MCF 10A (cell line): Measurements from ENCODE around the gene FBN1. TPM values are rescaled to one million over a fixed set of nuclear protein-coding genes. Genes with fewer than 3 reads are reported as not detected.
A peak's percentile ranks its signal among the peaks of the same experiment; 100 is the strongest.

ENCODE experiments used
- BruUV-seq: library from RNA; stranded (reverse); fragments of 400-500 nt; replicated peaks from 2 replicates; lab custom pipeline; 2021; lab: Mats Ljungman, UMichigan
- CTCF ChIA-PET: fragments of 300-600 bp; sonication (Branson Sonifier 250); formaldehyde crosslinking; extraction: SDS; loops from one replicate; lab custom pipeline; 2021; ENCODE audit warnings: antibody characterized with exemption, inconsistent platforms; lab: Yijun Ruan, JAX
- POLR2A ChIA-PET: fragments of 300-600, 350-650 bp; sonication (Branson Sonifier 250); formaldehyde crosslinking; extraction: SDS; loops from one replicate; lab custom pipeline; 2020; ENCODE audit warnings: antibody characterized with exemption, inconsistent platforms; lab: Yijun Ruan, JAX
- DNase-seq: peaks from one replicate; pipeline ENCODE4 v3.0.0-alpha.2; 2018; ENCODE audit not compliant: unreplicated experiment
- H3K27ac Mint-ChIP-seq: one replicate; pipeline ENCODE4 v1.8.0; 2022; ENCODE audit warnings: mild to moderate bottlenecking, low read depth, mixed read lengths; ENCODE audit not compliant: unreplicated experiment
- H3K27me3 Mint-ChIP-seq: one replicate; pipeline ENCODE4 v1.8.0; 2022; ENCODE audit warnings: mixed read lengths; ENCODE audit not compliant: insufficient read depth, unreplicated experiment
- H3K36me3 Mint-ChIP-seq: one replicate; pipeline ENCODE4 v1.8.0; 2022; ENCODE audit warnings: mild to moderate bottlenecking, moderate library complexity, mixed read lengths; ENCODE audit not compliant: insufficient read depth, unreplicated experiment
- H3K4me1 Mint-ChIP-seq: one replicate; pipeline ENCODE4 v1.8.0; 2022; ENCODE audit warnings: mixed read lengths; ENCODE audit not compliant: insufficient read depth, unreplicated experiment
- H3K4me3 Mint-ChIP-seq: one replicate; pipeline ENCODE4 v1.8.0; 2022; ENCODE audit warnings: mild to moderate bottlenecking, moderate library complexity, mixed read lengths; ENCODE audit not compliant: unreplicated experiment
- H3K9me3 Mint-ChIP-seq: one replicate; pipeline ENCODE4 v1.8.0; 2022; ENCODE audit warnings: mixed read lengths; ENCODE audit not compliant: unreplicated experiment
- CTCF ChIP-seq: fragments of 200-600 bp; IDR thresholded peaks from one replicate; pipeline ENCODE4 v1.8.0; 2022; ENCODE audit warnings: antibody characterized with exemption, mild to moderate bottlenecking; ENCODE audit not compliant: unreplicated experiment
- intact Hi-C: fragments of 100-400 bp; cut with micrococcal nuclease; formaldehyde crosslinking; loops from 2 replicates; pipeline ENCODE4 v1.14.1; 2022
- total RNA-seq: library from RNA; stranded (reverse); gene quantifications from 2 replicates; pipeline ENCODE4 v1.2.3, GENCODE V29; 2022

FBN1 gene
- total RNA-seq, 1 experiment from 2014 or later, result 14.3 TPM

GRCh38 chr15:48462688-48463087, 182.8 kb downstream of the FBN1 start:
- H3K9me3 Mint-ChIP-seq, result no peaks in the 10 kb centered on the region
- intact Hi-C loops, result no loop called here
- no peak for TF ChIP-seq CTCF
- no peak for DNase-seq
- CTCF ChIA-PET, result no interaction called here
- no TSS peak for BruUV-seq
- POLR2A ChIA-PET, result no interaction called here
- H3K36me3 Mint-ChIP-seq, result peaks cover 22% of the 10 kb centered on the region
- no peaks in the 10 kb centered on the region for H3K27me3 Mint-ChIP-seq
- no peak overlapping the region for H3K4me3 Mint-ChIP-seq
- H3K4me1 Mint-ChIP-seq, result no peaks in the 10 kb centered on the region
- no peak overlapping the region for H3K27ac Mint-ChIP-seq

- Mint-ChIP-seq H3K27me3 (no peaks in the 10 kb centered on the region), H3K4me3 (no peak overlapping the region), H3K36me3 (peaks cover 8% of the 10 kb centered on the region), H3K4me1 (no peaks in the 10 kb centered on the region), H3K27ac (no peak overlapping the region), H3K9me3 (no peaks in the 10 kb centered on the region)
- CTCF ChIA-PET, result interaction anchor here (0.8 to 1.2 kb wide), 2 partner anchors 45 to 177 kb away, joined by 3 read pairs; no protein-coding TSS in a partner anchor
- no peak for TF ChIP-seq CTCF
- peak; percentile 35 for DNase-seq
- POLR2A ChIA-PET, result interaction anchor here (0.6 to 3.0 kb wide), 3 partner anchors 12 to 1820 kb away, joined by 3 to 13 read pairs (median 3); no protein-coding TSS in a partner anchor
- BruUV-seq, result no TSS peak
- intact Hi-C loops, result no loop called here
Measured at GRCh38 chr15:48459571-48460442, 185.7 kb downstream of the FBN1 start.

- no TSS peak for BruUV-seq
- TF ChIP-seq CTCF, result no peak
- H3K36me3 Mint-ChIP-seq, result peaks cover 5% of the 10 kb centered on the region
- POLR2A ChIA-PET, result interaction anchor here (0.6 to 3.0 kb wide), 2 partner anchors 11 to 1821 kb away, joined by 3 to 13 read pairs; no protein-coding TSS in a partner anchor
- H3K27me3 Mint-ChIP-seq, result no peaks in the 10 kb centered on the region
- no peak overlapping the region for H3K4me3 Mint-ChIP-seq
- no peaks in the 10 kb centered on the region for H3K9me3 Mint-ChIP-seq
- DNase-seq, result no peak
- H3K27ac Mint-ChIP-seq, result no peak overlapping the region
- CTCF ChIA-PET, result interaction anchor here (0.8 kb wide), 1 partner anchor 44 kb away, joined by 3 read pairs; no protein-coding TSS in a partner anchor
- H3K4me1 Mint-ChIP-seq, result no peaks in the 10 kb centered on the region
- intact Hi-C loops, result no loop called here
Measured at GRCh38 chr15:48458876-48459275, 186.6 kb downstream of the FBN1 start.

GRCh38 chr15:48456134-48456533, 189.4 kb downstream of the FBN1 start:
- no peaks in the 10 kb centered on the region for H3K27me3 Mint-ChIP-seq
- H3K4me3 Mint-ChIP-seq, result no peak overlapping the region
- no peak overlapping the region for H3K27ac Mint-ChIP-seq
- ChIA-PET POLR2A (interaction anchor here (0.6 kb wide), 1 partner anchor 203 kb away, joined by 3 read pairs; no protein-coding TSS in a partner anchor), CTCF (no interaction called here)
- DNase-seq, result no peak
- no peaks in the 10 kb centered on the region for H3K4me1 Mint-ChIP-seq
- no TSS peak for BruUV-seq
- TF ChIP-seq CTCF, result no peak
- H3K36me3 Mint-ChIP-seq, result peaks cover 16% of the 10 kb centered on the region
- no peaks in the 10 kb centered on the region for H3K9me3 Mint-ChIP-seq
- intact Hi-C loops, result no loop called here
